GM19467 (cell line): ENCODE data around the gene RNF2.
"Not testable (repeated sequence)": the region's sequence is repeated elsewhere in the genome, so short reads cannot be mapped to it uniquely, and the experiment has no call there.

Experiments
- ATAC-seq: cut with Tn5 transposase; IDR thresholded peaks from one replicate; pipeline ENCODE4 v1.9.1; 2021; ENCODE audit warnings: mild to moderate bottlenecking, moderate library complexity; ENCODE audit not compliant: unreplicated experiment

RNF2 gene

GRCh38 chr1:185049670-185050069, 4.3 kb downstream of the RNF2 start:
- ATAC-seq, result no peak

- no peak for ATAC-seq
Measured at GRCh38 chr1:185050823-185051451, 5.6 kb downstream of the RNF2 start.

DNA sequence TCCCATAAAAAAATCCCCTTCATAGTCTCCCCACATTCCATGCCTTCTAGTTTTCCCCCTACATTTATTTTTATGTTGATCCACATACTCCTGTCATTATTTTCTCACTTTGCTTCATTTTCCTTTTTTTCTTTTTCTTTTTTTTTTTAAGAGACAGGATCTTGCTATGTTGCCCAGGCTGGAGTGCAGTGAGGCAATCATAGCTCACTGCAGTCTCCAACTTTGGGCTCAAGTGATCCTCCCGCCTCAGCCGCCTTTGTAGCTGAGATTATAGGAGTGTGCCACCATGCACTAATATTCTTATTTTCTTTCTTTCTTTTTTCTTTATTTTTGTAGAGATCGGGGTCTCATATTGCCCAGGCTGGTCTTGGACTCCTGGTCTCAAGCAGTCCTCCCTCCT, 7.8 kb downstream of the RNF2 start:
- ATAC-seq, result no peak

DNA sequence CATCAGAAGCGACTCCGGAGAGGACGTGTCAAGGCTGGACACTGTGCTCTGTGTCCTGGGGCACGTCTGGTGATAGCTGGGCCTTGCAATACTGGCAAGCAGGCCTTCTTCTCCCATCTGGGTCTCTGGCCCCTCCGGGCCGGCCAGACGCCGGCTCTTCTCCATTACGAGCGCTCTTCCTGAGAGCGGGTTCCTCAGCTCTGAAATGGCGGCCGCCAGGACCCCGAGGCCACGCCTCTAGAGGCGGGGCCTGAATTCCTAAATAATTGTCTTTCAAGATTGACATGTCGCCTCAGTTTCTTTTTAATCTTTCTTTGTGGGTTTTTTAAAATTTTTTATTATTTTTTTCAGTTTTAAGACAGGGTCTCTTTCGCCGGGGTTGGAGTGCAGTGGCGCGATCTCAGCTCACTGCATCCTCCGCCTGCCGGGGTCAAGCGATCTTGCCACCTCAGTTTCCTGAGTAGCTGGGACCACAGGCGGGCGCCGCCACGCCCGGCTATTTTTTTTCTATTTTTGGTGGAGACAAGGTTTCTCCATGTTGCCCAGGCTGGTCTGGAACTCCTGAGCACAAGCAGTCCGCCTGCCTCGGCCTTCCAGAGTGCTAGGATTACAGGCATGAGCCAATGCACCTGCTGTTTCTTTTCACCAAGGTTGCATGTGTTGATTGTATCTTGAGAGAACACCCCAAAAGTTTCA, 9.2 kb downstream of the RNF2 start:
- no peak for ATAC-seq

GRCh38 chr1:185058110-185058509, 12.8 kb downstream of the RNF2 start:
- ATAC-seq, result no peak

DNA sequence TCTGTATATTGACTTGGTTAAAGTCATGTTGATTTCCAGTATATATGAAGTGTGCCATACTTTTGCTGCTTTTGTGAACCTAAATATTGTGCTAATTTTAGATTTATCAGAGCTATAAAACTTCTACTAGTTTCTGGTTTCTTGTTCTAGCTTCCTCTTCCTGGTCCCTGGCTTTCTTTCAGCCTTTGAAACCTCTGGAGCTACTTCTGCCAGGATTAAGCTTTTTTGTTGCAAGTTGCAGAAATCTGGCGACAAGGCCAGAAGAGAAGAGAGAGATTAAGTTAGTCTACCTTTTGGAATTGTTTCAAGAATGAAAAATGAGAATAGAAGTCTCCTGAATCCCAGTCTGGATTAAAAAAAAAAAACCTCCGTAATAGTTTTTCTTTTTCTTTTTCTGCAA, 13.5 kb downstream of the RNF2 start:
- ATAC-seq, result no peak

GRCh38 chr1:185059950-185060571, 14.7 kb downstream of the RNF2 start:
- ATAC-seq, result no peak

DNA sequence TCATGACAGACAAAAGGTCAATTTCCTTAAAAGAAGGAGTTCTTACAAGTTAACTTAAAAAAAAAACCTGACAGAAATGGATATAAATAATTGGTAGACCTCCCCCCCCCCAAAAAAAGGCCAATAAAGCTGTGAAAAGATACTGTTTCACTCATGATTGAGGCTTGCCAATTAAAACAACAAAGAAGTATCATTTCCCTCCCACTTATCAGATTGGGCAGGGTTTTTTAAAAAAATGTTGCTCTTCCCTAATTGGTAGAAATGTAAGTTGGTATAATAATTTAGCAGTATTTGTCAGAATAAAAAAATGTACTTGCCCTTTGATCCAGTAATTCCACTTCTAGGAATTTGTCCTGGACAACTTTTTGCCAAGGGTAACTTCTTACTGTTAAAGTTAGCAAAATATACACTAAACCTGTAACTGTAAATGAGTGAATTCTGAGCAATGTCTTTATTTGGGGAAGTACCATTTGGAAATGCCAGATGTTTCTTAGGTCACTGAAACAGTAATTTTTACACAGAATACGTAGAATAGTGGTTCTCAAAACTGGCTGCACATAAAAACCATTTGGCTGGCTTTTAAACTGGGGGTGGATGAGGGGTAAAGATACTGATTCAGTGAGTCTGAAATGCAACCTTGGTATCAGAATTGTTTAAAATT, 17.5 kb downstream of the RNF2 start:
- no peak for ATAC-seq

GRCh38 chr1:185063719-185064118, 18.4 kb downstream of the RNF2 start:
- ATAC-seq, result no peak

- ATAC-seq, result not testable (repeated sequence)
Measured at GRCh38 chr1:185065006-185065405, 19.6 kb downstream of the RNF2 start.

DNA sequence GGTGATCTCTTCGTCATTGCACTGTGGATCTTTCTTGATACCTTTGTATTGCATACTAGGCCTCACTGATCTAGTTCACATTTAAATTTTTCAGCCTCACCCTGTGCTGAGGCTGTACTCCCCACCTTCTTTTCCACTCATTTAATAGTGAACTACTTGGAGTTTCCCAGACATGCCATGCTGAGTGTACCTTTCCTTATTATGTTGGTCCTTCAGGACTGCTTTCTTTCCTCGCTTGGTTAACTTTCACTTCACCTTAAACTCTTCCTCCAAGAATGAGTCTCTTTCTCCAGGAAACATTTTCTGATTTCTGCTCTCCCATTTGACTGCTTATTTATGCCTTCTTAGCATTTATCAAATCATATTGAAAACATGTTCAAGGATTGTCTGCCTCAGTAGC, 20.8 kb downstream of the RNF2 start:
- ATAC-seq, result no peak

DNA sequence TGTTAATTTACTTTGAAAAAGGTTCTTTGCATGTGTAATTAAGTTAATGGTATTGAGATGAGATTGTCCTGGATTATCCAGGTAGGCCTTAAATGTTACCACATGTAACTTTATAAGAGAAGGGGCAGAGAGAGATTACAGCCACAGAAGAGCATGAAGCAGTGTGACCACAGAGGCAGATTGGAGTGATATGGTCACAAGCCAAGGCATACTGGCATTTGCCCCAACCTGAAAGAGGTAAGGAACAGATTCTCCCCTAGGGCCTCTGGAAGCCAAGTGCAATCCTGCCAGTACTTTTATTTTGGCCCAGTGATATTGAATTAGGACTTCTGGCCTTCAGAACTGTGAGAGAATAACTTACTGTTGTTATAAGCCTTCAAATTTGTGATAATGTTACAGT, 23.0 kb downstream of the RNF2 start:
- ATAC-seq, result no peak

DNA sequence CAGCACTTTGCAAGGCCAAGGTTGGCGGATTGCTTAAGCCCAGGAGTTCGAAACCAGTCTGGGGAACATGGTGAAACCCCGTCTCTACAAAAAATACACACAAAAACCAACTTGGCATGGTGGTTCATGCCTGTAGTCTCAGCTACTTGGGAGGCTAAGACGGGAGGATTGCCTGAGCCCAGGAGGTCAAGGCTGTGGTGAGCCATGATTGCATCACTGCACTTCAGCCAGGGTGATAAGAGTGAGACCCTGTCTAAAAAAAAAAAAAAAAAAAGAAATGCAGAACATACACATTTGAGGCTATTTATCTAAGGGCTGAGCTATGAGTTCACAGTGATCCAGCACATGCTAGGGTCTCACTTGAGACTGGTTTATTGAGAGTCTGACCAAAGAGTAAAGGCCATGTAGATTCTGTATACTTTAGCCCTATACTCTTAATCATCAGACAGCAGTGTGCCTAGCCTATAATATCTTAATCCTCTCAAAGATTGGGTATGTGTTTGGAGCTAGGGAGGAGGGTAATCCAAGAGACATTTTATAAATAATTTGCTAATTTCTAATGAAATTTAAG, 23.9 kb downstream of the RNF2 start:
- ATAC-seq, result no peak

GRCh38 chr1:185070051-185070450, 24.7 kb downstream of the RNF2 start:
- no peak for ATAC-seq

- ATAC-seq, result no peak
Measured at GRCh38 chr1:185073725-185074124, 28.4 kb downstream of the RNF2 start.

DNA sequence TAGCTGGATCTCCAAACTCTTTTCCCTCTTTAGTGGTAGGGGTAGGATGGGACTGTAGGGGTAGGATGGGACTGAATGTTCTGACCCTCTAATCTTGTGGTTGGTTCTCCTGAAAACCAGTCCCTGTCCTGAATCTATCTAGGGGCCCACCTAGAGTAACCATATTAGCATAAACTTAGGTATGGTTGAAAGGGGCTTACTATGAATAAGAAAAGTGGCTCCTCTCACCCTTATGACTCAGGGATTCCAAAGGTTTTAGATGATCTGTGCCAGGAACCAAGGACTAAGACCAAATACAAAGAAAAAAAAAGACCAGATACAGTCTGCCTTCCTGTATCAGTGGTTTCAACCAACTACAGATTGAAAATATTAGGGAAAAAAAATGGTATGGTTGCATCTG, 28.9 kb downstream of the RNF2 start:
- no peak for ATAC-seq

- no peak for ATAC-seq
Measured at GRCh38 chr1:185075476-185075875, 30.1 kb downstream of the RNF2 start.

DNA sequence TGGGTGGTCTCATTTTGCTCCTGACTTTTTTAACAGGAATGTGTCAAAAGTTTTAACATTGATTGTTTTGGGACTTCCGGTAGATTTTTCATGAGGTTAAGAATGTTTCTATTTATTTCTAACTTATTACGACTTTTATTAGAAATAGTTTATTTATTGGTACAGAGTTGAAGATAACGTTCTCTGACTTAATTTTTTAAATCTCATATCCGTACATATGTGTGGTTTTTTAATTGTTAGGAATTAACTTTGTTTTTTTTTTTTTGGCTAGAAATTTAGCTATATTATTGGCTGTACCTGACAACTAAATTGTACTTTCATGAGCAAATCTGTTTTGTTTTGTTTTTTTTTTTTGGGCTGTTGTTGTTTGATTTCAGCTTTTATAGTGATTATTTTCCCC, 32.0 kb downstream of the RNF2 start:
- ATAC-seq, result no peak

- ATAC-seq, result no peak
Measured at GRCh38 chr1:185080422-185080821, 35.1 kb downstream of the RNF2 start.

DNA sequence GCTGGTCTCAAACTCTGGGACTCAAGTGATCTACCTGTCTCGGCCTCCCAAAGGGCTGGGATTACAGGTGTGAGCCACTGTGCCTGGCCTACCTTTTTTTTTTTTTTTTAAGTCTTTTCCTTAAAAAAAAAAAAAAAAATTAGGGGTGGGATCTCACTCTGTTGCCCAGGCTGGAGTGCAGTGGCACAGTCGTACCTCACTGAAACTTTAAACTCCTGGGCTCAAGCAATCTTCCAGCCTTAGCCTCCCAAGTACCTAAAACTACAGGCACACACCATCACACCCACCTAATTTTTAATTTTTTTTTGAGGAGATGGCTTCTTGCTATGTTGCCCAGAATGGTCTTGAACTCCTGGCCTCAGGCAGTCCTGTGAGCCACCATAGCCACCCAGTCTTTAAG, 38.5 kb downstream of the RNF2 start:
- ATAC-seq, result no peak

- no peak for ATAC-seq
Measured at GRCh38 chr1:185087101-185087500, 41.7 kb downstream of the RNF2 start.

GRCh38 chr1:185087746-185088145, 42.4 kb downstream of the RNF2 start:
- no peak for ATAC-seq
